Retinal pigment epithelial cell (primary cell): Measurements from ENCODE around the gene UBE2H.
A peak's percentile ranks its signal among the peaks of the same experiment; 100 is the strongest.
"Not testable (repeated sequence)": the region's sequence is repeated elsewhere in the genome, so short reads cannot be mapped to it uniquely, and the experiment has no call there.

Experiments used
- DNase-seq: peaks from one replicate; pipeline ENCODE4 v3.0.0-alpha.2; 2010; ENCODE audit warnings: low read depth
- H3K4me3 ChIP-seq: 2 replicates; pipeline ENCODE4 v1.5.1; 2011; ENCODE audit warnings: mild to moderate bottlenecking, low read length, control low read depth, moderate library complexity
- TF ChIP-seq, protein P1 (sequence below): conservative IDR thresholded peaks from 2 replicates; pipeline ENCODE4 v1.5.1; 2011; ENCODE audit warnings: low read depth, low read length, control low read depth, inconsistent platforms

UBE2H gene

DNA sequence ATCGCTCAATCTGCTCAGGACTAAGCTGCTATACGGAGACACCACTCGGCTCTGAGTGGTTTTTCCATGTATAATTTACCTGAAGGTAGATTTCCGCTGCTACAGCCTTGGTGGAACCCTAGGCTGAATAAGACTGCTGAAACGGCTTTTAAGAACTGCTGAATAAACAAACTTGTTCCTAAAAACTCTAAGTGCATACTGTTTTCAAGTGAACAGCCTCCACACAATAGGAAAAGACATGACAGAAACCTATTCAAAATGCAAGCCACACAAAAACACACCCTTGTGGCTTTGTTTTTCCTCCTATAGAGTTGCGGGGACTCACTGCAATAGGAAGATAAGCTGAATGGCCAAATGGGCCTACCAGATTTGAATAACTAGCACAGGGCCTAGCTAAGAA lies 117.2 kb downstream of the UBE2H start:
- TF ChIP-seq, protein P1, sequence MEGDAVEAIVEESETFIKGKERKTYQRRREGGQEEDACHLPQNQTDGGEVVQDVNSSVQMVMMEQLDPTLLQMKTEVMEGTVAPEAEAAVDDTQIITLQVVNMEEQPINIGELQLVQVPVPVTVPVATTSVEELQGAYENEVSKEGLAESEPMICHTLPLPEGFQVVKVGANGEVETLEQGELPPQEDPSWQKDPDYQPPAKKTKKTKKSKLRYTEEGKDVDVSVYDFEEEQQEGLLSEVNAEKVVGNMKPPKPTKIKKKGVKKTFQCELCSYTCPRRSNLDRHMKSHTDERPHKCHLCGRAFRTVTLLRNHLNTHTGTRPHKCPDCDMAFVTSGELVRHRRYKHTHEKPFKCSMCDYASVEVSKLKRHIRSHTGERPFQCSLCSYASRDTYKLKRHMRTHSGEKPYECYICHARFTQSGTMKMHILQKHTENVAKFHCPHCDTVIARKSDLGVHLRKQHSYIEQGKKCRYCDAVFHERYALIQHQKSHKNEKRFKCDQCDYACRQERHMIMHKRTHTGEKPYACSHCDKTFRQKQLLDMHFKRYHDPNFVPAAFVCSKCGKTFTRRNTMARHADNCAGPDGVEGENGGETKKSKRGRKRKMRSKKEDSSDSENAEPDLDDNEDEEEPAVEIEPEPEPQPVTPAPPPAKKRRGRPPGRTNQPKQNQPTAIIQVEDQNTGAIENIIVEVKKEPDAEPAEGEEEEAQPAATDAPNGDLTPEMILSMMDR, result no peak
- H3K4me3 ChIP-seq, result no peak overlapping the region
- no peak for DNase-seq

GRCh38 chr7:129833353-129833752 lies 119.4 kb downstream of the UBE2H start:
- not testable (repeated sequence) for H3K4me3 ChIP-seq, DNase-seq

DNA sequence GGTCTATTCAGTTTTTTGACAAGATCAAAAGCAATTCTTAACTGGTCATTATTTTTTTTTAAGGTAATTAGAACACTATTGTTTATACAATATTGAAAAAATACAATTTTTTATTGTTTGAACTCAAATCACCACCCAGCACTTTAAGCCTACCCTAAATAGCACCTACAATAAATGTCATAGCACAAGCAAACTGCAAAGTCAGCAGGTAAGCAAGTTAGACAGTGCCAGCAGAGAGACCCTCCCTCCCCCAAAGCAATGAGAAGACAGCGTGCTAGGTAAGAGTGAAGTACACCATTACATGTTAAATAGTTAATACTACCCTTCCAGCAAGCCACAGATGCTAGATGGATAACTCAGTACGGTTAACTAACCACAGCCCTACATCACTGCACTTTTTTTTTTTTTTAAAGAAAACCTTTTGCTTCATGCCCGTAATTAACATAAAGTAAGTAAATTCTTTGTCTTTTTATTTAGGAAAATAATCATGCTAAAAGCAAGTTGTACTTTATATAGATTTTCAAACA lies 120.0 kb downstream of the UBE2H start:
- no peak for DNase-seq
- no peak overlapping the region for H3K4me3 ChIP-seq
- TF ChIP-seq, protein P1, result no peak

GRCh38 chr7:129832282-129832681 lies 120.5 kb downstream of the UBE2H start:
- TF ChIP-seq, protein P1, result no peak
- no peak overlapping the region for H3K4me3 ChIP-seq
- no peak for DNase-seq

- peak; percentile 94 for DNase-seq
- TF ChIP-seq, protein P1, result no peak
- no peak overlapping the region for H3K4me3 ChIP-seq
Measured at GRCh38 chr7:129831424-129832058, 121.2 kb downstream of the UBE2H start.

DNA sequence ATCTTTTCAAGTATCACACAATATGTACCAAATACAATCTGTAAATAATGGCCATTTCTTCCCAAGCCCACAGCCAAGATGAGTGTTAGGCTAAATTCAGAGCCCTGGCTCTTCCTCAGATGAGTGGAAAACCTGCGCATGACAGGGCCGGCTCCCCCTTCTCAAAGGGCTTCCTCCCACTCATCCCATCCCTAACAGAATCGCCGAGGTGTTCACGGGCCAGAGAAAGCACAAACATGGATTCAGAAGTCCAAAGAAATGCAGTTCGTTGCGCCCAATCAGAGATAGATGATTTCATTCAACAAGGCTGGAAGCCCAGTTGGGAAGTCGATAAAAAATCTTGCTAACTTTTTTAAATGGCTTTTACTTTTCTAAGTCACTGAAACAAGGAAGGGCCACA lies 121.8 kb downstream of the UBE2H start:
- TF ChIP-seq, protein P1, result no peak

GRCh38 chr7:129829737-129830631 lies 122.8 kb downstream of the UBE2H start:
- no peak overlapping the region for H3K4me3 ChIP-seq
- DNase-seq, result peak; percentile 56
- TF ChIP-seq, protein P1, result peak; percentile 88

More for the DNA sequence above, 121.8 kb downstream of the UBE2H start:
- no peak for DNase-seq
- no peak overlapping the region for H3K4me3 ChIP-seq
